LNCaP clone FGC (cell line): Measurements from ENCODE around the gene KAT6B.

Source experiments
- DNase-seq: peaks from one replicate; pipeline ENCODE4 v3.0.0-alpha.2; 2011; ENCODE audit warnings: low read depth
- H3K4me3 ChIP-seq: 2 replicates; pipeline ENCODE4 v1.5.1; 2011; ENCODE audit warnings: mild to moderate bottlenecking, low read depth, low read length, control low read depth
- TF ChIP-seq, protein P1 (sequence below): IDR thresholded peaks from 2 replicates; pipeline ENCODE4 v1.5.1; 2012; ENCODE audit warnings: mild to moderate bottlenecking; ENCODE audit not compliant: control insufficient read depth, insufficient read depth; ENCODE audit errors: extremely low read depth

Gene KAT6B

DNA sequence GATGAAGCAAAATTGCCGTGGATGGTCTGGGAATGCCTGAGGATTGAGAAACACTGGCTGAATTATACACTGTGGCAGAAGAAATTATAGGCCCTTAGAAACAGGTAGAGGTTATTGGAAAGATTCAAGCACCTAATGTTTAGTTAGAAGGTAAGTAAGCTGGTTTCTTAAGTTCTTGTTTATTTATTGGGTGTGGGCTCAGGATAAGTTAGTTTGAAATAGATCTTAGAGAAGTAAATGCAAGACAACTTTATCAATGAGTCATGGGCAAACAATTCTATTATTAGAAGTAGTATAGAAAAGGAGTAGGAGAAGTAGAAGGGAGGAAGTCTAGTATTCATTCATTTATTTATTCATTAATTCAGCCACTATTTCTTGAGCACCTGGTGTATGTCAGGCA lies 96.5 kb downstream of the KAT6B start:
- TF ChIP-seq, protein P1, sequence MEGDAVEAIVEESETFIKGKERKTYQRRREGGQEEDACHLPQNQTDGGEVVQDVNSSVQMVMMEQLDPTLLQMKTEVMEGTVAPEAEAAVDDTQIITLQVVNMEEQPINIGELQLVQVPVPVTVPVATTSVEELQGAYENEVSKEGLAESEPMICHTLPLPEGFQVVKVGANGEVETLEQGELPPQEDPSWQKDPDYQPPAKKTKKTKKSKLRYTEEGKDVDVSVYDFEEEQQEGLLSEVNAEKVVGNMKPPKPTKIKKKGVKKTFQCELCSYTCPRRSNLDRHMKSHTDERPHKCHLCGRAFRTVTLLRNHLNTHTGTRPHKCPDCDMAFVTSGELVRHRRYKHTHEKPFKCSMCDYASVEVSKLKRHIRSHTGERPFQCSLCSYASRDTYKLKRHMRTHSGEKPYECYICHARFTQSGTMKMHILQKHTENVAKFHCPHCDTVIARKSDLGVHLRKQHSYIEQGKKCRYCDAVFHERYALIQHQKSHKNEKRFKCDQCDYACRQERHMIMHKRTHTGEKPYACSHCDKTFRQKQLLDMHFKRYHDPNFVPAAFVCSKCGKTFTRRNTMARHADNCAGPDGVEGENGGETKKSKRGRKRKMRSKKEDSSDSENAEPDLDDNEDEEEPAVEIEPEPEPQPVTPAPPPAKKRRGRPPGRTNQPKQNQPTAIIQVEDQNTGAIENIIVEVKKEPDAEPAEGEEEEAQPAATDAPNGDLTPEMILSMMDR = no peak
- DNase-seq = no peak
- no peak overlapping the region for H3K4me3 ChIP-seq

DNA sequence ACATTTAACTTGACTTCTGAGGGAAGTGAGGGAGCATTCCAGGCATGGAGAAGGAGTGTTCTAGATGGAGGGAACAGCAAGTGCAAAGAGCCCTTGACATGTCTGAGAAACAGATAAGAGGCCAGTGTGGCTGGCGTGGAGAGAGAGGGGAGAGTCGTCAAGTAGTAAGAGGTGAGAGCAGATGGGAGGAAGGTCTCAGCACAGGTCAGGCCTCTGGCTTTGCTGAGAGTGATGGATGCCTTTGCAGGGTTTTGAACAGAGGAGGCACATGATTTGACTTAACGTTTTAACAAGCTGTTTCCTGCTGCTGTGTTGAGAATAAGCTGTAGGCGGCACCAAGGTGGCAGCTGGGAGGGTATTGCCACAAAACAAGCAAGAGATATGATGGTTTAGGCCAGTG lies 97.2 kb downstream of the KAT6B start:
- H3K4me3 ChIP-seq = no peak overlapping the region
- no peak for DNase-seq
- TF ChIP-seq, protein P1 = no peak

DNA sequence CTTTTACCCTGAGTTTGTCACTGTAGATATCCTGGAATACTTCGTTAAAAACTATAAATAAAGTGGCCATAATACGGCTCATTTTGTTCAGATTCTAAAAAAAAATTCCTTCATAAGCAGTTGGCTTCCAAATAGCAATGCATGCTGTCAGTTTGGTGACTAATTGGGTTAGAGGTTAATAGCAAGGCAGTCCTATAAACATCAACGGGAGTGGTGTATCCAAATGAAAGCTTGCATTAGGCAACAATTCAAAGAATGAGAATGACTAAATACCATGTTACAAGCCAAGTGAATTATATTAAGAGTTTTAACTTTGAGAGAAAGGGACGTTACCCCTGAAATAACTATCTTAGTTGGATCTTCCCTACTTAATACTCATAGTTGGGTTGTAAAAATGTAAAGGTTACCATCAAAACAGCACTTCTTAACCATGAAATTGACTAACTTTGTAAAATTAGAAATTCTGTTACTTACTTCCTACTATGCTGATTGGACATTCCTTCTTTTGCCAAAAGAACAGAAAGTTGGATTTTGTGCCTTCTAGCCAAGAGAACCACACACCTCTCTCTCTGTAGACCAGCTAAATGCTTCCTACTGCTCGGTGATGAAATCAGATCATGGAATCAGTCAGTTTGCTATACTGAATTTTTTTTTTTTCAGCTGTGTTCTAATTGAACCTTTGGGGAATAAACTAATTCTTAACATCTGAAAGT lies 98.0 kb downstream of the KAT6B start:
- TF ChIP-seq, protein P1 = no peak
- no peak overlapping the region for H3K4me3 ChIP-seq
- no peak for DNase-seq

DNA sequence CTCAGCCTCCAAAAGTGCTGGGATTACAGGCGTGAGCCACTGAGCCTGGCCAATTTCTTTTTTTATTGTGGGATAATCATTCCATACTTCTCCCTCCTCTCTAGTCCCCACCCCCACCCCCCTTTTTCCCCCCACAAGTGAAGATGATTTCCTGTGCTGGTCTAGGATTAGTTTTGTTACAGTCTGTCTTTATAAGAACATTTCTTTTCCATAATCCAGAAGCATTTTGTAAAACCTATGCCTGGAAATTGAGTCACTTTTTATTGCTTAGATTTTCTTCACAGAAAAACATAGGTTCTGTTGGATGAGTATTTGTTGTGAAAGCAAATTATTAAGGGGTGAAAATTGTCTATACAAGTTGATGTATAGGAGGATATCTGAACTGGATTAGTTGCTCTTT lies 98.9 kb downstream of the KAT6B start:
- TF ChIP-seq, protein P1 = no peak
- DNase-seq = no peak
- no peak overlapping the region for H3K4me3 ChIP-seq

DNA sequence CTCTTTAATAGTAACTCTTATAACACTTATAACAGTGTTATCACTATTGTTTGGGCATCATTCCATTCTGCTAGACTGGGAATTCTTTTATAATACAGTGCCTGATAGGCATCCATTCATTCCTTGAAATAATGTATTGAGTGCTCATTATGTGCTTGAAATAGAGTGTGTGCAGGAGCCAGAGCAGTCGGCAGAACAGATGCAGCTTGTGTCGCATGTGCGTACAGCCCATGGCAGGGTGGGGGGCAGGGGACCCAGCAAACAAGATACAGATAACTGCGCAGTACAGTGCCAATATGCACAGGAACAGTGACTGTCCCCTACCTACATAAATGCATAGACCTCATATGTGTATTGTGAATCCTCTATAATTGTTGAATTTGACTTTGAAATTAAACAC lies 99.3 kb downstream of the KAT6B start:
- TF ChIP-seq, protein P1 = no peak
- H3K4me3 ChIP-seq = no peak overlapping the region
- no peak for DNase-seq

DNA sequence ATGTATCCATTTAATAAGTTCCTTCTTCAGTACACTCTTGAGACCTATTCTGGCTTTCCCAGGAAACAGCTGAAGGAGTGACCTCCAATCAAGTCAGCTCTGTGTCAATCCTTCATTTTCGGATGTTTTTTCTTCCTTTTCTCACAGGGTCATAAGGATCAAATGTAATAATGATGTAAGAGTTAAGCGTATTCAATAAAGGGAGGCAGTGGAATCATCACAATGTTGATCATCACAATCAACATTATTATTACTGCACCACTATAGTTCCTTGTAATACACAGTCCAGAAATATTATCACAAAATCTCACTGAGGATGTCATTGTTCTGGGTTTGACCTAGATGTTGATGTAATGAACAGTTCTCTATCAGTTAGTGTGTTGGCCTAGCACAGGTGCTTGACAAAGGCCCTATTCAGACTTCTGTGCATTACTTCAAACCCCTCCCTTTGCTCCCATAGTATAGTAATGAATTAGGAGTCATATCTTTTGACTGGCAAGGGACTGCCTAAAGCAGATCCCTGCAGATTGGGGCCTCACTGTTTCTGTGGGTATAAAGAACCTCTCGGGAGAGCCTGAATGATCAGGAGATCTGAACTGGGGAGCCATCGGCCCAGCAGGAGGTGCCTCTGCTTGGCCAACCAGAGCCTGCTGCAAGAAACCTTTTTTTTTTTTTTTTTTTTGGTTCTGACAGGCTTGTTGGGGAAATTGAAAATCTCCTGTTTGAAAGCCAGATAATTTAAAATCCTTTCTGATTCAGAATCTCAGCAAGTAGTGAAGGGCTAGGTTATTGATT lies 100.6 kb downstream of the KAT6B start:
- DNase-seq = no peak
- TF ChIP-seq, protein P1 = no peak
- no peak overlapping the region for H3K4me3 ChIP-seq
